ENCODE results near the gene C1QTNF6. TPM values are rescaled to one million over a fixed set of nuclear protein-coding genes. Genes with fewer than 3 reads are reported as not detected.

The C1QTNF6 gene
- total and polyA plus RNA-seq, 2 of the 8 experiments (the other 6 are each of a cell fraction or from before 2014, with no cell fraction given) = 3.1 to 6.5 TPM

- FAIRE-seq = no peak
- TF ChIP-seq JUND (IDR thresholded peaks at IDR 0.05; ENCODE audit: low read length) (no peak), CEBPB (IDR thresholded peaks at IDR 0.05; ENCODE audit: low read depth, low read length) (no peak), CREB1 (IDR thresholded peaks at IDR 0.05) (no peak), PHF8 (conservative IDR thresholded peaks at IDR 0.05; ENCODE audit: low read depth, low read length) (no peak), SUZ12 (IDR thresholded peaks at IDR 0.05; ENCODE audit: low read length) (no peak), ZNF274 (IDR thresholded peaks at IDR 0.05; ENCODE audit: borderline replicate concordance, extremely low read depth, low read length) (no peak), HDAC2 (IDR thresholded peaks at IDR 0.05; ENCODE audit: borderline replicate concordance in 1 of 2, low read depth in 2 of 2, low read length in 2 of 2) (no peak), TCF12 (IDR thresholded peaks at IDR 0.05; ENCODE audit: low read depth, low read length) (no peak), FOSL1 (IDR thresholded peaks at IDR 0.05; ENCODE audit: insufficient read depth, low read depth, low read length) (no peak), KDM4A (IDR thresholded peaks at IDR 0.05; ENCODE audit: low read depth, low read length, severe bottlenecking) (no peak), E2F6 (IDR thresholded peaks at IDR 0.05) (no peak), RBBP5 (IDR thresholded peaks at IDR 0.05; ENCODE audit: borderline replicate concordance, low read depth, low read length) (no peak)
Observed at GRCh38 chr22:37215890-37216289, 27.8 kb upstream of the C1QTNF6 start.

More at GRCh38 chr22:37215890-37216289, 27.8 kb upstream of the C1QTNF6 start:
- Histone ChIP-seq H2AFZ (ENCODE audit: low read length) (no peak overlapping the region), H3K18ac (ENCODE audit: extremely low read depth, low read length) (no peak overlapping the region), H3K4me1 (replicated peaks in 1 of 4; ENCODE audit: control insufficient read depth in 3 of 4, insufficient read depth in 4 of 4, low read length in 3 of 4) (peaks cover 0 to 8% (median 3%) of the 10 kb centered on the region in 4 experiments; a peak in 6 of 7 replicates), H3K23me2 (ENCODE audit: low read depth, low read length) (peaks cover 3% of the 10 kb centered on the region; the same call in 1 of the 2 replicates), H2AK5ac (ENCODE audit: low read depth, low read length) (no peak overlapping the region), H4K20me1 (replicated peaks in 1 of 2; ENCODE audit: control insufficient read depth in 1 of 2, insufficient read depth in 2 of 2, low read length in 2 of 2) (no peaks in the 10 kb centered on the region), H2BK5ac (ENCODE audit: low read depth, low read length) (no peak overlapping the region), H3K23ac (ENCODE audit: insufficient read length) (no peak overlapping the region), H4K5ac (ENCODE audit: insufficient read length, low read depth, low read length) (no peak overlapping the region), H3K27me3 (replicated peaks in 1 of 4; ENCODE audit: control insufficient read depth in 3 of 4, extremely low read depth in 1 of 4, insufficient read depth in 3 of 4, low read length in 3 of 4) (peaks cover 0 to 4% (median 1%) of the 10 kb centered on the region in 4 experiments; a peak in 3 of 7 replicates), H3K4me2 (ENCODE audit: insufficient read depth in 1 of 2, low read depth in 2 of 2, low read length in 2 of 2) (no peak overlapping the region), H2BK15ac (ENCODE audit: low read length) (no peak overlapping the region), H2BK20ac (ENCODE audit: low read length) (no peak overlapping the region), H4K91ac (replicated peaks; ENCODE audit: insufficient read length, low read length) (no peak overlapping the region), H3K4me3 (ENCODE audit: extremely low read depth in 1 of 4, insufficient read depth in 2 of 4, low read depth in 3 of 4, low read length in 4 of 4) (no peak overlapping the region), H2BK120ac (replicated peaks; ENCODE audit: low read depth, low read length) (no peak overlapping the region), H3K27ac (ENCODE audit: low read depth, low read length) (no peak overlapping the region), H2BK12ac (ENCODE audit: low read depth, low read length) (no peak overlapping the region), H3K9ac (replicated peaks in 1 of 4; ENCODE audit: extremely low read depth in 1 of 4, low read depth in 3 of 4, low read length in 3 of 4) (no peak overlapping the region), H4K8ac (ENCODE audit: extremely low read depth, insufficient read depth, low read length) (no peak overlapping the region), H3K14ac (ENCODE audit: insufficient read length) (no peak overlapping the region), H3K79me2 (ENCODE audit: control insufficient read depth in 1 of 2, insufficient read depth in 2 of 2, low read length in 2 of 2) (no peaks in the 10 kb centered on the region), H3K79me1 (ENCODE audit: low read depth, low read length) (no peaks in the 10 kb centered on the region), H3K36me3 (ENCODE audit: control insufficient read depth in 2 of 4, insufficient read depth in 4 of 4, low read length in 3 of 4) (no peaks in the 10 kb centered on the region), H3K56ac (replicated peaks; ENCODE audit: insufficient read length, low read depth, low read length) (no peak overlapping the region), H3K9me3 (ENCODE audit: insufficient read depth in 2 of 2, low read depth in 1 of 2, low read length in 1 of 2) (no peaks in the 10 kb centered on the region), H3K4ac (replicated peaks; ENCODE audit: insufficient read length, low read depth, low read length) (no peak overlapping the region)
- CTCF ChIA-PET (ENCODE audit: partially characterized antibody) = interaction anchor here (1.4 to 4.5 kb wide), 2 partner anchors 9 to 44 kb away, joined by 3 to 26 read pairs; no protein-coding TSS in a partner anchor
- POLR2A ChIA-PET (ENCODE audit: partially characterized antibody) = interaction anchor here (0.8 kb wide), 1 partner anchor 9 kb away, joined by 3 read pairs; no protein-coding TSS in a partner anchor
- DNase-seq (ENCODE audit: low read depth in 1 of 2, low spot score in 2 of 2) = no peak
- WGBS, 2 experiments (ENCODE audit: extremely low coverage in 1 of 2, insufficient coverage in 1 of 2, insufficient read length in 1 of 2, insufficient replicate concordance in 2 of 2, low coverage in 1 of 2, low lambda C conversion rate in 2 of 2, missing lambda C conversion rate in 1 of 2) = 92% methylated on average over 9 of the region's 9 CpGs; no CpG with 5 or more reads in 1 of the 2 experiments

Measured in H1 (cell line).